HUES64 (cell line): ENCODE data around the gene PPP2R5E.
A peak's percentile ranks its signal among the peaks of the same experiment; 100 is the strongest.
"Not testable (repeated sequence)": the region's sequence is repeated elsewhere in the genome, so short reads cannot be mapped to it uniquely, and the experiment has no call there.

Experiments used
- H3K27ac ChIP-seq: 2 replicates; pipeline ENCODE4 v1.7.0; 2013; ENCODE audit warnings: low read depth, low read length, inconsistent platforms
- H3K27me3 ChIP-seq: 2 replicates; pipeline ENCODE4 v1.6.1; 2013; ENCODE audit warnings: mild to moderate bottlenecking, low read length; ENCODE audit not compliant: insufficient read depth
- H3K36me3 ChIP-seq: 2 replicates; pipeline ENCODE4 v1.6.1; 2013; ENCODE audit warnings: mild to moderate bottlenecking, low read length; ENCODE audit not compliant: insufficient read depth
- H3K4me1 ChIP-seq: 2 replicates; pipeline ENCODE4 v1.6.1; 2013; ENCODE audit warnings: mild to moderate bottlenecking, low read length, moderate library complexity; ENCODE audit not compliant: insufficient read depth
- H3K4me3 ChIP-seq: 2 replicates; pipeline ENCODE4 v1.5.1; 2013; ENCODE audit warnings: mild to moderate bottlenecking, low read length, moderate library complexity
- H3K9ac ChIP-seq: 2 replicates; pipeline ENCODE4 v1.6.1; 2013; ENCODE audit warnings: mild to moderate bottlenecking, low read depth, low read length
- H3K9me3 ChIP-seq: 2 replicates; pipeline ENCODE4 v1.6.1; 2013; ENCODE audit warnings: low read depth, low read length; ENCODE audit not compliant: insufficient read depth
- whole genome bisulfite sequencing: fragments of 150-250, 120-280 bp; methylation state at CpG from one replicate; pipeline ENCODE4 v1.1.7; 2013; ENCODE audit warnings: missing lambda C conversion rate; 5-methylcytosine and 5-hydroxymethylcytosine counted together

PPP2R5E gene

GRCh38 chr14:63547798-63548335 lies 4.7 kb upstream of the PPP2R5E start:
- no peak overlapping the region for H3K27ac ChIP-seq
- no peak overlapping the region for H3K9ac ChIP-seq
- H3K4me3 ChIP-seq, result no peak overlapping the region
- no peaks in the 10 kb centered on the region for H3K27me3 ChIP-seq
- H3K4me1 ChIP-seq, result no peaks in the 10 kb centered on the region; the same call in 1 of the 2 replicates
- WGBS, result 93% methylated on average over 8 of the region's 8 CpGs
- H3K9me3 ChIP-seq, result no peaks in the 10 kb centered on the region
- H3K36me3 ChIP-seq, result no peaks in the 10 kb centered on the region

GRCh38 chr14:63545431-63545830 lies 2.3 kb upstream of the PPP2R5E start:
- Histone ChIP-seq H3K4me1 (peaks cover 8% of the 10 kb centered on the region), H3K9ac (no peak overlapping the region), H3K27me3 (no peaks in the 10 kb centered on the region), H3K9me3 (no peaks in the 10 kb centered on the region), H3K4me3 (no peak overlapping the region), H3K27ac (no peak overlapping the region), H3K36me3 (no peaks in the 10 kb centered on the region)
- 92% methylated on average over 2 of the region's 3 CpGs for WGBS

DNA sequence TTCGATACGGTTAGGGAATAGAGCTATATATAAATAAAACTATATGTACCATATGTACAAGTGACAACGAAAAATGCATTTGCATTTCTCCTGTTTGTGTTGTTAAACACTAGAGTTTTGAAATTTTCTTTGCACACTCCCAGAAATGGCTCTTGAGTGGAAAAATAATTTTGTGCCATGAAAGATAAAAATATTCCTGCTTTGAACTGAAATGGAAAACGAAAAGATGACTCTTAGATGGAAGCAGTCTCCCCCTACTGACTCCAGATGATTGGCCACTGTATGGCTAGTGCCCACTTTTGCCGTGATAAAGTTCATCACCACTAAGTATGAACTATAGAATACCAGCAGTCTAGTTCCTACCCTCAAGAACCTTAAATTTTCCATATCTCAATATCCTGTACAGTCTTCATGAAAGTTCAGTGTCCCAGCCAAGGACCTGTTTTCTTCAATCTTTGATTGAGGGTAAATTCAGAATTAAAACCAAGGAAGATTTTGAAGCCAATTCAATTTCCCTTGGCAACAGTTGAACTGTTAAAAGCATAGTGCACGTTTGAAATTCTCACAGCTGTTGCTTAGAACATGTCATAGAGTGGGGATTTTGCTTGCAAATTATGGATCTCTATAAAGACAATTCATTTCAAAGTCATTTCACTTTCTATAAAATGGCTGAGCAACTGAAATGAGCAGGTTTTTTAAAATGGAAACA lies 1.6 kb upstream of the PPP2R5E start:
- Histone ChIP-seq H3K9me3 (no peaks in the 10 kb centered on the region), H3K4me3 (peak overlapping the region; percentile 87), H3K36me3 (peaks cover 2% of the 10 kb centered on the region), H3K27ac (no peak overlapping the region), H3K27me3 (no peaks in the 10 kb centered on the region), H3K9ac (no peak overlapping the region), H3K4me1 (peaks cover 8% of the 10 kb centered on the region)
- WGBS, result 59% methylated on average over 4 of the region's 6 CpGs

DNA sequence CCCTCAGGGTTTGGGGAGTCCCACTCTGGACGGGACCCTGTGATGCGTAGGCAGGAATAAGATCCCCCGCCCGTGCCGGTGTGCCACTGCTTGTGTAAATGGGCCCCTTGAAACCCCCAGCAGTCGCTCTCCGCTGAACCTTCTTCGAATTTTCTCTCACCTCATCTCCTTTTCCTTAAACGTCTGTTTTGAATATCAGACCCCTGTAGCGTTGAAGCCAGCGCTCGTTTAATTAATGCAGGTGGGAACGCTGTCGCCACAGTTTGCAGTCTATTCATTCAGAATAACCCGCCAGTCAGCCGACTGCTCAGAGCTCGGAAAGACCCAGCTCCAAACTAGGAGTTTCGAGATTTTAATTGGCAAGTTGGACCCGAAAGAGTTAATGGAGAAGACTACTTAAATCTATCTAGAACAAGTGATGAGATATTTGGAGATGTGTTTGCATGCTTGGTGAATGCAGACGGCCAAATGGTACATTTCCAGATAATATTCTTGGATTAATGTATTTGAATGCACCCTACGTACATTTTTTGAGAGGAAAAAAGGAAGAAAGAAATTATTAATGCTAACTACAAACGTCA lies 739 bp upstream of the PPP2R5E start:
- Histone ChIP-seq H3K4me3 (peak overlapping the region; percentile 87), H3K27ac (peak overlapping the region; percentile 92)
- under 1% methylated on average over 20 of the region's 22 CpGs for WGBS

GRCh38 chr14:63542231-63542999 lies 762 bp downstream of the PPP2R5E start:
- no peaks in the 10 kb centered on the region for H3K27me3 ChIP-seq
- peaks cover 8% of the 10 kb centered on the region for H3K4me1 ChIP-seq
- under 1% methylated on average over 42 of the region's 46 CpGs for WGBS
- H3K4me3 ChIP-seq, result peak overlapping the region; percentile 87
- H3K9ac ChIP-seq, result peak overlapping the region; percentile 90
- peaks cover 25% of the 10 kb centered on the region for H3K36me3 ChIP-seq
- H3K27ac ChIP-seq, result peak overlapping the region; percentile 95
- H3K9me3 ChIP-seq, result no peaks in the 10 kb centered on the region

More for the DNA sequence above, 739 bp upstream of the PPP2R5E start:
- Histone ChIP-seq H3K9me3 (no peaks in the 10 kb centered on the region), H3K4me1 (peaks cover 8% of the 10 kb centered on the region), H3K36me3 (peaks cover 10% of the 10 kb centered on the region), H3K9ac (peak overlapping the region; percentile 89), H3K27me3 (no peaks in the 10 kb centered on the region)

DNA sequence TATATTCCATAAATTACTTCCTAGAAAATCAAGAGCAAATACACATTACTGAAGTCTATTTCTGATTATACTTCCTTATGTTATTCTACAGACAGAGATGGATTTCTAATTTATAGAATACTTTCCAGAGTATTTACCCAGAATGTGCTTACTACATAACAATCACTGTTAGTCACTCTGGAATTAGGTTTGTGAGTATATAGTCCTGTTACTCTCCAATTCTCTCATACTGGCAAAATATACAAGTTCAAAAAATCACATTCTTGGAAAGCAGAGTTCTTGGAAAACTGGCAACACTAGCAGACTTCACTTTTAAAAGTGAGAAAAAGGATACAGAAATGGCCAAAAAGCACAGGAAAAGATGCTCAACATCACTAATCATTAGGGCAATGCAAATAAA lies 7.3 kb downstream of the PPP2R5E start:
- Histone ChIP-seq H3K27me3 (no peaks in the 10 kb centered on the region), H3K9me3 (no peaks in the 10 kb centered on the region), H3K4me3 (no peak overlapping the region), H3K27ac (no peak overlapping the region), H3K4me1 (0 out of 2 replicates have a peak, but pooled peaks cover 1% of the 10 kb centered on the region), H3K36me3 (peaks cover 82% of the 10 kb centered on the region), H3K9ac (no peak overlapping the region)

DNA sequence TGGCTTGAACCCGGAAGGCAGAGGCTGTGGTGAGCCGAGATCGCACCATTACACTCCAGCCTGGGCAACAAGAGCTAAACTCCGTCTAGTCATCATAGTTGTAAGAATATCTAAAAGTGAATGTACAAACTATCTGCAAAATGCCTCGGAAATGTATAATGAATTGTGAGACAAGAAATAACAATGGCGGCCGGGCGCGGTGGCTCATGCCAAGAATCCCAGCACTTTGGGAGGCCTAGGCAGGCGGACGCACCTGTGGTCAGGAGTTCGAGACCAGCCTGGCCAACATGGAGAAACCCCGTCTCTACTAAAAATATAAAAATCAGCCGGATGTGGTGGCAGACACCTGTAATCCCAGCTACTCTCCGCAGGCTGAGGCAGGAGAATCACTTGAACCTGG lies 9.7 kb downstream of the PPP2R5E start:
- Histone ChIP-seq H3K36me3 (peaks cover 74% of the 10 kb centered on the region), H3K9ac (no peak overlapping the region), H3K27ac (no peak overlapping the region), H3K4me1 (no peaks in the 10 kb centered on the region), H3K9me3 (no peaks in the 10 kb centered on the region), H3K4me3 (no peak overlapping the region), H3K27me3 (no peaks in the 10 kb centered on the region)
- WGBS, result 97% methylated on average over 15 of the region's 15 CpGs

- H3K36me3 ChIP-seq, result peaks cover 26% of the 10 kb centered on the region
- H3K4me3 ChIP-seq, result no peak overlapping the region
- 85% methylated on average over 12 of the region's 12 CpGs for WGBS
- no peaks in the 10 kb centered on the region; the same call in 1 of the 2 replicates for H3K9me3 ChIP-seq
- H3K4me1 ChIP-seq, result no peaks in the 10 kb centered on the region
- no peaks in the 10 kb centered on the region for H3K27me3 ChIP-seq
- no peak overlapping the region for H3K27ac ChIP-seq
- H3K9ac ChIP-seq, result no peak overlapping the region
Observed at GRCh38 chr14:63524537-63525155, 18.5 kb downstream of the PPP2R5E start.

GRCh38 chr14:63523735-63524426 lies 19.3 kb downstream of the PPP2R5E start:
- Histone ChIP-seq H3K27ac (no peak overlapping the region), H3K27me3 (no peaks in the 10 kb centered on the region), H3K4me3 (no peak overlapping the region), H3K36me3 (peaks cover 24% of the 10 kb centered on the region), H3K9ac (no peak overlapping the region), H3K4me1 (no peaks in the 10 kb centered on the region), H3K9me3 (no peaks in the 10 kb centered on the region; the same call in 1 of the 2 replicates)
- WGBS, result 99% methylated on average over 3 of the region's 4 CpGs

- H3K36me3 ChIP-seq, result peaks cover 26% of the 10 kb centered on the region
- H3K27me3 ChIP-seq, H3K4me3 ChIP-seq, H3K4me1 ChIP-seq, H3K9me3 ChIP-seq, H3K27ac ChIP-seq, H3K9ac ChIP-seq: not testable (repeated sequence)
- WGBS, result 94% methylated on average over 24 of the region's 41 CpGs
Observed at GRCh38 chr14:63522511-63522910, 20.7 kb downstream of the PPP2R5E start.
